ENCODE data around the gene BNC2.

Gene BNC2

GRCh38 chr9:16585591-16585990 is 284.9 kb downstream of the BNC2 start:
- Histone ChIP-seq H3K4me3 (ENCODE audit: low read length) (no peak overlapping the region), H4K20me1 (ENCODE audit: insufficient read depth, low read length) (no peaks in the 10 kb centered on the region), H3F3A (ENCODE audit: insufficient read depth, low read length) (no peaks in the 10 kb centered on the region), H2AFZ (ENCODE audit: low read length) (no peak overlapping the region), H3K27me3 (replicated peaks; ENCODE audit: insufficient read depth, low read length) (no peaks in the 10 kb centered on the region), H3K4me1 (ENCODE audit: low read length) (no peaks in the 10 kb centered on the region), H3K79me2 (ENCODE audit: low read length) (no peaks in the 10 kb centered on the region), H3K4me2 (ENCODE audit: low read depth, low read length) (no peak overlapping the region), H3K9ac (ENCODE audit: low read length) (no peak overlapping the region), H3K27ac (ENCODE audit: low read length) (no peak overlapping the region), H3K9me3 (replicated peaks; ENCODE audit: insufficient read depth, low read length) (no peaks in the 10 kb centered on the region), H3K36me3 (replicated peaks; ENCODE audit: insufficient read depth, low read length) (no peaks in the 10 kb centered on the region), H3K9me2 (replicated peaks; ENCODE audit: insufficient read depth, low read length) (no peaks in the 10 kb centered on the region)
- TF ChIP-seq CTCF (IDR thresholded peaks at IDR 0.05; ENCODE audit: low read length), result no peak
- no peak for TF ChIP-seq EZH2 (optimal IDR thresholded peaks at IDR 0.05; ENCODE audit: low read depth, low read length)
- no peak for TF ChIP-seq EZH2phosphoT487 (IDR thresholded peaks at IDR 0.05; ENCODE audit: low read length)
- no peak for DNase-seq

GRCh38 chr9:16579872-16580432 is 290.5 kb downstream of the BNC2 start:
- no peak overlapping the region for H3K4me3 ChIP-seq (ENCODE audit: low read length)
- H3K36me3 ChIP-seq (replicated peaks; ENCODE audit: insufficient read depth, low read length), result no peaks in the 10 kb centered on the region
- no peaks in the 10 kb centered on the region for H3F3A ChIP-seq (ENCODE audit: insufficient read depth, low read length)
- no peak for DNase-seq
- H3K4me1 ChIP-seq (ENCODE audit: low read length), result no peaks in the 10 kb centered on the region
- H3K27me3 ChIP-seq (replicated peaks; ENCODE audit: insufficient read depth, low read length), result no peaks in the 10 kb centered on the region
- H3K27ac ChIP-seq (ENCODE audit: low read length), result no peak overlapping the region
- H2AFZ ChIP-seq (ENCODE audit: low read length), result no peak overlapping the region
- H4K20me1 ChIP-seq (ENCODE audit: insufficient read depth, low read length), result no peaks in the 10 kb centered on the region
- H3K9me3 ChIP-seq (replicated peaks; ENCODE audit: insufficient read depth, low read length), result no peaks in the 10 kb centered on the region
- H3K9me2 ChIP-seq (replicated peaks; ENCODE audit: insufficient read depth, low read length), result no peaks in the 10 kb centered on the region
- H3K4me2 ChIP-seq (ENCODE audit: low read depth, low read length), result no peak overlapping the region
- TF ChIP-seq EZH2phosphoT487 (IDR thresholded peaks at IDR 0.05; ENCODE audit: low read length), result no peak
- no peak overlapping the region for H3K9ac ChIP-seq (ENCODE audit: low read length)
- H3K79me2 ChIP-seq (ENCODE audit: low read length), result no peaks in the 10 kb centered on the region

- Histone ChIP-seq H4K20me1 (ENCODE audit: insufficient read depth, low read length) (no peaks in the 10 kb centered on the region), H3K79me2 (ENCODE audit: low read length) (no peaks in the 10 kb centered on the region), H3K27ac (ENCODE audit: low read length) (no peak overlapping the region), H3K9me3 (replicated peaks; ENCODE audit: insufficient read depth, low read length) (no peaks in the 10 kb centered on the region), H3K9ac (ENCODE audit: low read length) (no peak overlapping the region), H3K9me2 (replicated peaks; ENCODE audit: insufficient read depth, low read length) (no peaks in the 10 kb centered on the region), H3K4me1 (ENCODE audit: low read length) (no peaks in the 10 kb centered on the region), H3K4me2 (ENCODE audit: low read depth, low read length) (no peak overlapping the region), H2AFZ (ENCODE audit: low read length) (no peak overlapping the region), H3F3A (ENCODE audit: insufficient read depth, low read length) (no peaks in the 10 kb centered on the region), H3K4me3 (ENCODE audit: low read length) (no peak overlapping the region), H3K36me3 (replicated peaks; ENCODE audit: insufficient read depth, low read length) (no peaks in the 10 kb centered on the region), H3K27me3 (replicated peaks; ENCODE audit: insufficient read depth, low read length) (no peaks in the 10 kb centered on the region)
- DNase-seq, result no peak
- TF ChIP-seq EZH2phosphoT487 (IDR thresholded peaks at IDR 0.05; ENCODE audit: low read length) (no peak), CTCF (IDR thresholded peaks at IDR 0.05; ENCODE audit: low read length) (no peak), EZH2 (optimal IDR thresholded peaks at IDR 0.05; ENCODE audit: low read depth, low read length) (no peak)
Observed at GRCh38 chr9:16575986-16576245, 294.6 kb downstream of the BNC2 start.

- H3K27ac ChIP-seq (ENCODE audit: low read length), result no peak overlapping the region
- no peak overlapping the region for H3K4me3 ChIP-seq (ENCODE audit: low read length)
- H3K36me3 ChIP-seq (replicated peaks; ENCODE audit: insufficient read depth, low read length), result no peaks in the 10 kb centered on the region
- H3K27me3 ChIP-seq (replicated peaks; ENCODE audit: insufficient read depth, low read length), result no peaks in the 10 kb centered on the region
- no peaks in the 10 kb centered on the region for H4K20me1 ChIP-seq (ENCODE audit: insufficient read depth, low read length)
- no peak overlapping the region for H3K4me2 ChIP-seq (ENCODE audit: low read depth, low read length)
- peak; percentile 6 for DNase-seq
- no peaks in the 10 kb centered on the region for H3K4me1 ChIP-seq (ENCODE audit: low read length)
- H3F3A ChIP-seq (ENCODE audit: insufficient read depth, low read length), result no peaks in the 10 kb centered on the region
- H3K9me2 ChIP-seq (replicated peaks; ENCODE audit: insufficient read depth, low read length), result no peaks in the 10 kb centered on the region
- no peak overlapping the region for H2AFZ ChIP-seq (ENCODE audit: low read length)
- H3K9ac ChIP-seq (ENCODE audit: low read length), result no peak overlapping the region
- H3K79me2 ChIP-seq (ENCODE audit: low read length), result no peaks in the 10 kb centered on the region
- TF ChIP-seq CTCF (IDR thresholded peaks at IDR 0.05; ENCODE audit: low read length) (peak; percentile 10; the same call in 1 of the 2 replicates), EZH2phosphoT487 (IDR thresholded peaks at IDR 0.05; ENCODE audit: low read length) (no peak), EZH2 (optimal IDR thresholded peaks at IDR 0.05; ENCODE audit: low read depth, low read length) (no peak)
- H3K9me3 ChIP-seq (replicated peaks; ENCODE audit: insufficient read depth, low read length), result no peaks in the 10 kb centered on the region
Observed at GRCh38 chr9:16575142-16575985, 295.1 kb downstream of the BNC2 start.

Data from MM.1S (cell line).